Stomach (tissue), 4 donors: Measurements from ENCODE around the gene ATP6V0B.

Experiments used
- EP300 ChIP-seq: sonication (generic); formaldehyde crosslinking; IDR thresholded peaks from one replicate; pipeline ENCODE4 v1.6.1; 2017; ENCODE audit warnings: antibody characterized with exemption
- POLR2A ChIP-seq, 4 donors: fragments of 450-650 bp; IDR thresholded peaks; one replicate each; pipeline ENCODE4 v1.6.1; 2016; ENCODE audit warnings: antibody characterized with exemption in 4 of 4, control low read depth in 2 of 4, mild to moderate bottlenecking in 1 of 4, moderate library complexity in 1 of 4
- POLR2AphosphoS5 ChIP-seq, 3 donors: sonication (generic); formaldehyde crosslinking; IDR thresholded peaks; one replicate each; pipeline ENCODE4 v1.6.1; 2016; ENCODE audit warnings: antibody characterized with exemption in 3 of 3
- TF ChIP-seq, protein P1 (sequence below), 7 experiments: fragments of 450-650 bp in 4 of 7; fragments of 200-600 bp in 3 of 7; sonication (generic) in 3 of 7; IDR thresholded peaks; one replicate each; pipeline ENCODE4 v1.5.1; 2016 to 2019; ENCODE audit warnings: antibody characterized with exemption in 7 of 7, control low read depth in 2 of 7, mild to moderate bottlenecking in 1 of 7

- TF ChIP-seq, protein P1, sequence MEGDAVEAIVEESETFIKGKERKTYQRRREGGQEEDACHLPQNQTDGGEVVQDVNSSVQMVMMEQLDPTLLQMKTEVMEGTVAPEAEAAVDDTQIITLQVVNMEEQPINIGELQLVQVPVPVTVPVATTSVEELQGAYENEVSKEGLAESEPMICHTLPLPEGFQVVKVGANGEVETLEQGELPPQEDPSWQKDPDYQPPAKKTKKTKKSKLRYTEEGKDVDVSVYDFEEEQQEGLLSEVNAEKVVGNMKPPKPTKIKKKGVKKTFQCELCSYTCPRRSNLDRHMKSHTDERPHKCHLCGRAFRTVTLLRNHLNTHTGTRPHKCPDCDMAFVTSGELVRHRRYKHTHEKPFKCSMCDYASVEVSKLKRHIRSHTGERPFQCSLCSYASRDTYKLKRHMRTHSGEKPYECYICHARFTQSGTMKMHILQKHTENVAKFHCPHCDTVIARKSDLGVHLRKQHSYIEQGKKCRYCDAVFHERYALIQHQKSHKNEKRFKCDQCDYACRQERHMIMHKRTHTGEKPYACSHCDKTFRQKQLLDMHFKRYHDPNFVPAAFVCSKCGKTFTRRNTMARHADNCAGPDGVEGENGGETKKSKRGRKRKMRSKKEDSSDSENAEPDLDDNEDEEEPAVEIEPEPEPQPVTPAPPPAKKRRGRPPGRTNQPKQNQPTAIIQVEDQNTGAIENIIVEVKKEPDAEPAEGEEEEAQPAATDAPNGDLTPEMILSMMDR (IDR thresholded peaks at IDR 0.05) = no peak
- TF ChIP-seq POLR2A (IDR thresholded peaks at IDR 0.05) (no peak), EP300 (no peak), POLR2AphosphoS5 (IDR thresholded peaks at IDR 0.05) (peak in 1 of 3 donors; percentile 15)
These were observed 4.9 kb downstream of the ATP6V0B start for GRCh38 chr1:43979528-43980254.
